ENCODE data around the gene CLEC3B. TPM values are rescaled to one million over a fixed set of nuclear protein-coding genes. Genes with fewer than 3 reads are reported as not detected.

The CLEC3B gene
- polyA plus RNA-seq, 2 of the 4 experiments (the other 2 are of a cell fraction): not detected

GRCh38 chr3:45083023-45083422 lies 56.9 kb downstream of the CLEC3B start:
- no peak overlapping the region for H3K27ac ChIP-seq
- ATAC-seq: no peak
- no peaks in the 10 kb centered on the region for H3K9me3 ChIP-seq
- ChIA-PET CTCF (interaction anchor here (1.7 to 2.9 kb wide), 2 partner anchors 42 to 128 kb away, joined by 6 to 13 read pairs; no protein-coding TSS in a partner anchor), POLR2A (no interaction called here)
- no peaks in the 10 kb centered on the region for H3K4me1 ChIP-seq
- H3K4me3 ChIP-seq: no peak overlapping the region
- TF ChIP-seq SREBF2 (IDR thresholded peaks at IDR 0.05) (no peak), HOXA7 (CRISPR knock-in tag; IDR thresholded peaks at IDR 0.05) (no peak), HOXB13 (CRISPR knock-in tag; IDR thresholded peaks at IDR 0.05; ENCODE audit: low read depth) (no peak), FOSL2 (IDR thresholded peaks at IDR 0.05) (no peak), FOSL2 (CRISPR knock-in tag; IDR thresholded peaks at IDR 0.05) (no peak), BCL3 (IDR thresholded peaks at IDR 0.05) (no peak), CHD2 (IDR thresholded peaks at IDR 0.05; ENCODE audit: low read length, partially characterized antibody) (no peak), MAFK (IDR thresholded peaks at IDR 0.05; ENCODE audit: partially characterized antibody) (no peak), RFX5 (IDR thresholded peaks at IDR 0.05) (no peak)
- TF ChIP-seq, protein P1, sequence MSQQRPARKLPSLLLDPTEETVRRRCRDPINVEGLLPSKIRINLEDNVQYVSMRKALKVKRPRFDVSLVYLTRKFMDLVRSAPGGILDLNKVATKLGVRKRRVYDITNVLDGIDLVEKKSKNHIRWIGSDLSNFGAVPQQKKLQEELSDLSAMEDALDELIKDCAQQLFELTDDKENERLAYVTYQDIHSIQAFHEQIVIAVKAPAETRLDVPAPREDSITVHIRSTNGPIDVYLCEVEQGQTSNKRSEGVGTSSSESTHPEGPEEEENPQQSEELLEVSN (IDR thresholded peaks at IDR 0.05; ENCODE audit: borderline replicate concordance, low read depth): no peak
- TF ChIP-seq, protein P2, sequence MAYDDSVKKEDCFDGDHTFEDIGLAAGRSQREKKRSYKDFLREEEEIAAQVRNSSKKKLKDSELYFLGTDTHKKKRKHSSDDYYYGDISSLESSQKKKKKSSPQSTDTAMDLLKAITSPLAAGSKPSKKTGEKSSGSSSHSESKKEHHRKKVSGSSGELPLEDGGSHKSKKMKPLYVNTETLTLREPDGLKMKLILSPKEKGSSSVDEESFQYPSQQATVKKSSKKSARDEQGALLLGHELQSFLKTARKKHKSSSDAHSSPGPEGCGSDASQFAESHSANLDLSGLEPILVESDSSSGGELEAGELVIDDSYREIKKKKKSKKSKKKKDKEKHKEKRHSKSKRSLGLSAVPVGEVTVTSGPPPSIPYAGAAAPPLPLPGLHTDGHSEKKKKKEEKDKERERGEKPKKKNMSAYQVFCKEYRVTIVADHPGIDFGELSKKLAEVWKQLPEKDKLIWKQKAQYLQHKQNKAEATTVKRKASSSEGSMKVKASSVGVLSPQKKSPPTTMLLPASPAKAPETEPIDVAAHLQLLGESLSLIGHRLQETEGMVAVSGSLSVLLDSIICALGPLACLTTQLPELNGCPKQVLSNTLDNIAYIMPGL (CRISPR knock-in tag; IDR thresholded peaks at IDR 0.05; ENCODE audit: borderline replicate concordance): no peak
- 72% methylated on average over 5 of the region's 6 CpGs for WGBS (ENCODE audit: missing lambda C conversion rate)
- FAIRE-seq: no peak
- DNase-seq (ENCODE audit: low read depth in 1 of 2, low spot score in 1 of 2): no peak
- H3K4me2 ChIP-seq: no peak overlapping the region

DNA sequence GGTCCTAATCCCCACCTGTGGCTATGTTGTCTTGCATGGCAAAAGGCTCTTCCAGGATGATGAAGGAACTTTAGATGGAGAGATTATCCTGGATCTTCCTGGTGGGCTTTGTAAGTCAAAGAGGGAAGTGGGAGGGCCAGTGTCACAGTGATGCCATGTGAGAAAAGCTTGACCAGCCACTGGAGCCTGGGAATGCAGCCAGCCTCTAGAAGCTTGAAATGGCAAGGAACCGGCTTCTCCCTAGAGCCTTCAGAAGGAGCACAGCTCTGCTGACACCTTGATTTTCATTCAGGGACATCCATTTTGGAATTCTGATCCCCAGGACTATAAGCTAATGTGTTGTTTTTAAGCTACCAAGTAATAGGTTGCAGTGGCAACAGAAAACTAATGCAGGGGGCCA lies 58.3 kb downstream of the CLEC3B start:
- Histone ChIP-seq H3K4me3 (no peak overlapping the region), H3K9me3 (no peaks in the 10 kb centered on the region), H3K4me2 (no peak overlapping the region), H3K4me1 (no peaks in the 10 kb centered on the region), H3K27ac (no peak overlapping the region)
- POLR2A ChIA-PET: no interaction called here
- FAIRE-seq: no peak
- WGBS (ENCODE audit: missing lambda C conversion rate): 88% methylated on average over 1 of the region's 1 CpG
- TF ChIP-seq USF2 (IDR thresholded peaks at IDR 0.05) (no peak), HOXB13 (CRISPR knock-in tag; IDR thresholded peaks at IDR 0.05; ENCODE audit: low read depth) (no peak), MAZ (IDR thresholded peaks at IDR 0.05; ENCODE audit: borderline replicate concordance, low read depth, low read length) (no peak), HDAC2 (IDR thresholded peaks at IDR 0.05) (no peak), SMC3 (IDR thresholded peaks at IDR 0.05) (no peak), GATA3 (IDR thresholded peaks at IDR 0.05; ENCODE audit: borderline replicate concordance) (no peak), RFX5 (IDR thresholded peaks at IDR 0.05) (no peak), CHD2 (IDR thresholded peaks at IDR 0.05; ENCODE audit: low read length, partially characterized antibody) (no peak), ZFP36 (IDR thresholded peaks at IDR 0.05; ENCODE audit: borderline replicate concordance, partially characterized antibody) (no peak), JUN (IDR thresholded peaks at IDR 0.05) (no peak), CBX8 (IDR thresholded peaks at IDR 0.05) (no peak)
- TF ChIP-seq, protein P2 (CRISPR knock-in tag; IDR thresholded peaks at IDR 0.05; ENCODE audit: borderline replicate concordance): no peak
- DNase-seq (ENCODE audit: low read depth in 1 of 2, low spot score in 1 of 2): no peak
- CTCF ChIA-PET: interaction anchor here (1.7 to 2.9 kb wide), 2 partner anchors 44 to 126 kb away, joined by 6 to 13 read pairs; no protein-coding TSS in a partner anchor
- no peak for ATAC-seq
